ENCODE measurements around the gene MLANA. TPM values are rescaled to one million over a fixed set of nuclear protein-coding genes. Genes with fewer than 3 reads are reported as not detected.

The MLANA gene
- total and polyA plus RNA-seq, 7 donors = 0.03 TPM; not detected in 6

DNA sequence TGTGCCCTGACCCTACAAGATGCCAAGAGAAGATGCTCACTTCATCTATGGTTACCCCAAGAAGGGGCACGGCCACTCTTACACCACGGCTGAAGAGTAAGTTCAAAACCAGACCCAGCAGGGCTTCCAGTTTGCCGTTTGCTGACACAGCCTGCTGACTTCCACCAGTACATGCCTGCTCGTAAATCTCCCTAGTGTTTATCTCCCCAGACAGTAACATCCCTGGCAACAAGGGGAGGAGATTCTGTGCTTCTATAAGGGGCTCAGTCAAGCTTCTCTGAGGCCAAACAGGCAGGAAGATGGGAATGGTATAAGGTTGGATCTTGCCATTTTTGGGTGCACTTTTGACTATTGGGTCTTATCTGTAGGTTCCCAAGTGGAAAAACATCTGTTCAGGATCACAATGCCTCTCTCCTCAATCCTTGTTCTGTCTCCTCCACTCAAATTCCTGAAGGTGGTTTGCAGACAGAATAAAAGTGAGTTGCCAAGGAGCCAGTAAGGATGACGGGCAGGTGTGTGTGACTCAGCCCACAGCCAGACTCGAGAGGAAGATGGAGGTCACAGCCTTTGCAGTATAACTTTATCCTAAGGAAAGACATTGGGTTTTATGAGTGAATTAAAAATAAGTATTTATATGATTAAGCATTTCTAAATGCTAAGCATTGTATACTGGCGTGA, 1.9 kb downstream of the MLANA start:
- no peaks in the 10 kb centered on the region for H3K27me3 ChIP-seq (ENCODE audit: insufficient read depth in 3 of 3, low read length in 2 of 3)
- ATAC-seq (no peak), DNase-seq (no peak)
- intact Hi-C loops (cut with DNase I) = no loop called here
- no peak overlapping the region for H3K27ac ChIP-seq
- peaks cover 0 to 8% of the 10 kb centered on the region in 2 donors for H3K36me3 ChIP-seq (ENCODE audit: insufficient read depth in 1 of 2, low read depth in 1 of 2)
- 40 to 54% (median 48%) methylated on average over 7 of the region's 7 CpGs for WGBS, 3 donors
- no peaks in the 10 kb centered on the region for H3K9me3 ChIP-seq
- no peak overlapping the region for H3K4me3 ChIP-seq
- TF ChIP-seq, protein P1, sequence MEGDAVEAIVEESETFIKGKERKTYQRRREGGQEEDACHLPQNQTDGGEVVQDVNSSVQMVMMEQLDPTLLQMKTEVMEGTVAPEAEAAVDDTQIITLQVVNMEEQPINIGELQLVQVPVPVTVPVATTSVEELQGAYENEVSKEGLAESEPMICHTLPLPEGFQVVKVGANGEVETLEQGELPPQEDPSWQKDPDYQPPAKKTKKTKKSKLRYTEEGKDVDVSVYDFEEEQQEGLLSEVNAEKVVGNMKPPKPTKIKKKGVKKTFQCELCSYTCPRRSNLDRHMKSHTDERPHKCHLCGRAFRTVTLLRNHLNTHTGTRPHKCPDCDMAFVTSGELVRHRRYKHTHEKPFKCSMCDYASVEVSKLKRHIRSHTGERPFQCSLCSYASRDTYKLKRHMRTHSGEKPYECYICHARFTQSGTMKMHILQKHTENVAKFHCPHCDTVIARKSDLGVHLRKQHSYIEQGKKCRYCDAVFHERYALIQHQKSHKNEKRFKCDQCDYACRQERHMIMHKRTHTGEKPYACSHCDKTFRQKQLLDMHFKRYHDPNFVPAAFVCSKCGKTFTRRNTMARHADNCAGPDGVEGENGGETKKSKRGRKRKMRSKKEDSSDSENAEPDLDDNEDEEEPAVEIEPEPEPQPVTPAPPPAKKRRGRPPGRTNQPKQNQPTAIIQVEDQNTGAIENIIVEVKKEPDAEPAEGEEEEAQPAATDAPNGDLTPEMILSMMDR (IDR thresholded peaks at IDR 0.05) = no peak
- no peaks in the 10 kb centered on the region for H3K4me1 ChIP-seq

DNA sequence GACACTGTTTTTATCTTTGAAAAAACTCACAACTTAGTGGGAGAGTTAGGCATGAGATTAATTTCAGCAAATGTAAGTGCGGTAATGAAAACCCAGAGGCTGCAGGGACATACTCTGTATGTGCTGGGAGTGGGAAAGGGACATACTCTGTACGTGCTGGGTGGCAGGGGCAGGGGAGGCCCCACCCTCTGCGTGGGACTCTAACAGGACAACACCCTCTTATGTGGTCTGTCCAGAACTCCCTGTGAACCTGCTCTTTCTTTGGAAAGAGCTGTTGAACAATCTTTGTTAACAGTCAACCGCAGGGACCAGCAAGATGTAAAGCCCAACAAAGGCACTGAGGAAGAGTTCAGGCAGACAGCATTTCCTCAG, 2.4 kb downstream of the MLANA start:
- TF ChIP-seq, protein P1 (IDR thresholded peaks at IDR 0.05) = no peak
- H3K27me3 ChIP-seq (ENCODE audit: insufficient read depth in 3 of 3, low read length in 2 of 3) = no peaks in the 10 kb centered on the region
- H3K4me1 ChIP-seq = no peaks in the 10 kb centered on the region
- DNase-seq (no peak), ATAC-seq (no peak)
- intact Hi-C loops (cut with DNase I) = no loop called here
- no peaks in the 10 kb centered on the region for H3K9me3 ChIP-seq
- no peak overlapping the region for H3K4me3 ChIP-seq
- 73 to 79% (median 77%) methylated on average over 4 of the region's 4 CpGs for WGBS, 3 donors
- peaks cover 0 to 12% of the 10 kb centered on the region in 2 donors for H3K36me3 ChIP-seq (ENCODE audit: insufficient read depth in 1 of 2, low read depth in 1 of 2)
- H3K27ac ChIP-seq = no peak overlapping the region

DNA sequence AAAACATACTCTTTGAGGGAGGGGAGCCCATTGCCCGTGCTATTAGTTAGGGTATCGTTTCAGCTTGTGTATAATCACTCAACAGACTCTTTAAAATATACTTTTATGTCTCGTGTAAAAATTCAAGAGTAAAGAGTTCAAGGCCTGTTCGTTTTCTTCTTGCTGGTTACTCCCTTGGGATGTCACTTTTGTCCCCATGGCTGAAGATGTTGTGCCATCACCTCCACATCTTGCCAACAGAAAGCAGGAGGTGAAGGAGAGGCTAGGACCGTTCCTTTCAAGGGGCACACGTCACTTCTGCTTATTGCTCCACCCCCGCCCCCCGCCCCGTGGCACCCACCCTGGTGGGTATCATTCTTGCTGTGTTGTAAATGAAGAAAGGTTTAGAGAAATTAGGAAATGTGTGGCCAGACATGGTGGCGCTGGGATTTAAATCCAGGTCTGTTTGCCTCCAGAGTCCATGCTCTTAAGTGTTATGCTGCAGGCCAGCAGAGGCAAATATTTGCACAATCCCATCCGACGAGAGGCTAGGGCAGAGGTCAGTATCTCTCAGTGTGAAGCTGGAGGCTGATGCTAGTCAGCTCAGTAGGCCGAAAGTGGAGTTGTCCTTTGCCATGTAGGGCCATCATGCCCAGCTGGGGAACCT, 3.0 kb downstream of the MLANA start:
- TF ChIP-seq, protein P1 (IDR thresholded peaks at IDR 0.05) = no peak
- ATAC-seq = no peak
- WGBS, 3 donors = 77 to 86% (median 85%) methylated on average over 13 of the region's 13 CpGs

DNA sequence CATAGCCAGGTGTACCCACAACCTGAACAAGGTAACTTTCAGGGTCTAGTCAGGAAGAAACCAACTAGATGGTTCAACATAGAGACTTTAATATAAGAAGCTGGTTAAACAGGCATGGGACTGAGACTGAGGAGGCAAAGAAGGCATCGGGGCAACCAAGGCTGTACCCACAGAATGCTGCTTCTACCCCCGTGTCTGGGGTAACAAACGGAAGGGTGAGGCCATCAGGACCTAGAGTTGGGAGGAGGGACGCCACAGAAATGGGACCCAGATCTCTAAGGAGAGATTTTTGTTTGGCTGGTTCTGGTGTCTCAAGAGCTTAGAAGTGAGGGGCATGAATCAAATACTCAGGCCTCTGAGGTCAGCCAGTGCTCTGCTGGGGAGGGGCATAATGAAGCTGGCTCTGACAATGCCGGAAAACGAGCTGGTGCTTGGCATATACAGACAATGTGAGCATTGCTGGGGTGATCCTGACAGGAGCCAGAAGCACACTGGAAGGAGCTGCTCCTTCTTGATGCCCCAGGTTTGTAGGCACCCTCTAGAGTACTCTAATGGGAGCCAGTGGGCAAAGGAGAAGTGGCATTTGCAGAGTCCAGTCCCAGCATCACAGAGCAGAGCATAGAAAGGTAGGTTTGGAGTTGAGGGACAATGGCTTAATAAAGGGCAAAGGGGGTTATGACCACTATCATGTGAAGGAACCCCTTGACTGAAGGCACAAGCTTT, 3.7 kb downstream of the MLANA start:
- Histone ChIP-seq H3K9me3 (no peaks in the 10 kb centered on the region), H3K36me3 (ENCODE audit: insufficient read depth in 1 of 2, low read depth in 1 of 2) (peaks cover 0 to 22% of the 10 kb centered on the region in 2 donors), H3K4me3 (no peak overlapping the region), H3K27me3 (ENCODE audit: insufficient read depth in 3 of 3, low read length in 2 of 3) (no peaks in the 10 kb centered on the region), H3K4me1 (no peaks in the 10 kb centered on the region), H3K27ac (no peak overlapping the region)
- DNase-seq (no peak), ATAC-seq (no peak)
- TF ChIP-seq, protein P1 (IDR thresholded peaks at IDR 0.05) = no peak
- 88 to 95% (median 94%) methylated on average over 6 of the region's 6 CpGs for WGBS, 3 donors
- intact Hi-C loops (cut with DNase I) = no loop called here

More for the DNA sequence above, 3.0 kb downstream of the MLANA start:
- intact Hi-C loops (cut with DNase I) = no loop called here
- H3K36me3 ChIP-seq (ENCODE audit: insufficient read depth in 1 of 2, low read depth in 1 of 2) = peaks cover 0 to 18% of the 10 kb centered on the region in 2 donors
- no peaks in the 10 kb centered on the region for H3K4me1 ChIP-seq
- H3K27me3 ChIP-seq (ENCODE audit: insufficient read depth in 3 of 3, low read length in 2 of 3) = no peaks in the 10 kb centered on the region
- H3K4me3 ChIP-seq = no peak overlapping the region
- H3K9me3 ChIP-seq = no peaks in the 10 kb centered on the region
- no peak for DNase-seq
- H3K27ac ChIP-seq = no peak overlapping the region
